RWPE1 (cell line): ENCODE data around the gene MEGF8.

ENCODE experiments used
- CTCF ChIA-PET: fragments of 350-600 bp; sonication (Branson Sonifier 250); formaldehyde crosslinking; extraction: SDS; loops from one replicate; lab custom pipeline; 2021; lab: Yijun Ruan, JAX
- POLR2A ChIA-PET: fragments of 400-600 bp; formaldehyde crosslinking; extraction: SDS; loops from one replicate; lab custom pipeline; 2020; ENCODE audit warnings: antibody characterized with exemption; ENCODE audit not compliant: low non-redundant PET; lab: Yijun Ruan, JAX
- DNase-seq: peaks from one replicate; pipeline ENCODE4 v3.0.0; 2012; ENCODE audit warnings: low spot score
- H3K27ac ChIP-seq: fragments of 450-650 bp; 2 replicates; pipeline ENCODE4 v1.5.1; 2017
- CTCF ChIP-seq: fragments of 450-650 bp; conservative IDR thresholded peaks from 2 replicates; pipeline ENCODE4 v1.5.1; 2017; ENCODE audit warnings: low read depth, mild to moderate bottlenecking

The MEGF8 gene

GRCh38 chr19:42406111-42406510 lies 80.7 kb downstream of the MEGF8 start:
- DNase-seq: no peak
- no peak overlapping the region for H3K27ac ChIP-seq
- TF ChIP-seq CTCF: no peak
- ChIA-PET POLR2A (no interaction called here), CTCF (interaction anchor here (0.8 kb wide), 1 partner anchor 19 kb away, joined by 4 read pairs; no protein-coding TSS in a partner anchor)

GRCh38 chr19:42407085-42407815 lies 81.8 kb downstream of the MEGF8 start:
- no peak overlapping the region for H3K27ac ChIP-seq
- ChIA-PET POLR2A (interaction anchor here (0.7 kb wide), 1 partner anchor 35 kb away, joined by 3 read pairs; no protein-coding TSS in a partner anchor), CTCF (interaction anchor here (0.5 kb wide), 1 partner anchor 321 kb away, joined by 7 read pairs; no protein-coding TSS in a partner anchor)
- no peak for TF ChIP-seq CTCF
- DNase-seq: no peak

- no peak for DNase-seq
- ChIA-PET POLR2A (interaction anchor here (0.6 kb wide), 1 partner anchor 12 kb away, joined by 3 read pairs; no protein-coding TSS in a partner anchor), CTCF (no interaction called here)
- H3K27ac ChIP-seq: no peak overlapping the region
- TF ChIP-seq CTCF: no peak
Measured at GRCh38 chr19:42407816-42408175, 82.4 kb downstream of the MEGF8 start.

- peak overlapping the region; percentile 18; the same call in 1 of the 2 replicates for H3K27ac ChIP-seq
- no peak for DNase-seq
- CTCF ChIA-PET: interaction anchor here (0.7 kb wide), 1 partner anchor 9 kb away, joined by 3 read pairs; no protein-coding TSS in a partner anchor
- POLR2A ChIA-PET: interaction anchor here (0.7 kb wide), 1 partner anchor 10 kb away, joined by 7 read pairs; no protein-coding TSS in a partner anchor
- no peak for TF ChIP-seq CTCF
Measured at GRCh38 chr19:42409477-42409876, 84.0 kb downstream of the MEGF8 start.

GRCh38 chr19:42410371-42410770 lies 84.9 kb downstream of the MEGF8 start:
- no peak for TF ChIP-seq CTCF
- DNase-seq: no peak
- ChIA-PET POLR2A (no interaction called here), CTCF (no interaction called here)
- H3K27ac ChIP-seq: no peak overlapping the region; the same call in 1 of the 2 replicates

GRCh38 chr19:42411581-42412178 lies 86.2 kb downstream of the MEGF8 start:
- TF ChIP-seq CTCF: no peak

More at GRCh38 chr19:42411581-42412178, 86.2 kb downstream of the MEGF8 start:
- DNase-seq: no peak
- CTCF ChIA-PET: interaction anchor here (0.6 to 1.6 kb wide), 2 partner anchors 22 to 25 kb away, joined by 3 to 4 read pairs; no protein-coding TSS in a partner anchor
- POLR2A ChIA-PET: no interaction called here
- peak overlapping the region; percentile 25 for H3K27ac ChIP-seq
